ENCODE measurements around the gene RAB3D. TPM values are rescaled to one million over a fixed set of nuclear protein-coding genes. Genes with fewer than 3 reads are reported as not detected.
A peak's percentile ranks its signal among the peaks of the same experiment; 100 is the strongest.

The RAB3D gene
- total and polyA plus RNA-seq, 3 donors from 2014 or later: 4.5 to 9.8 (median 6.7) TPM

DNA sequence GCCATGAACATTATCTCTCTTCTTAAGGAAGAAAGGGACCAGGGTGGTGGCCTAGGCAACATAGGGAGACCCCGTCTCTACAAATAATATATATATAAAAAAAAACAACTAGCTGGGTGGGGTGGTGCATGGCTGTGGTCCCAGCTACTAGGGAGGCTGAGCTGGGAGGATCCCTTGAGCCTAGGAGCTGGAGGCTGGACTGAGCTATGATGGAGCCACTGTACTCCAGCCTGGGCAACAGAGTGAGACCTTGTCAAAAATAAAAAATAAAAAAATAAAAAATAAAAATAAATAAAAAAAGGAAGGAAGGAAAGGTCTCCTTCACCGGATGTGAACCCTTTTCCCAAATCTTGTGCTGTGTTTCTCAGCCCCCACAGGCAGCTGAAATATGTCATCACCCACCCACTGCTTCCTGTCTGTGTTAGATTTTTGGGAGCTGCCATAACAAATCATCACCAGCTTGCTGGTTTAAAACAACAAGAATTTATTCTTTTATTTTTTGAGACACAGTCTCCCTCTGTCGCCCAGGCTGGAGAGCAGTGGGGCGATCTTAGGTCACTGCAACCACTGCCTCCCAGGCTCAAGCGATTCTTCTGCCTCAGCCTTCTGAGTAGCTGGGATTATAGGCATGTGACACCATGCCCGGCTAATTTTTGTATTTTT is 53.0 kb downstream of the RAB3D start:
- Histone ChIP-seq H3K27me3 (no peaks in the 10 kb centered on the region), H3K4me3 (no peak overlapping the region), H3K4me1 (peaks cover 7% of the 10 kb centered on the region), H3K9me3 (no peaks in the 10 kb centered on the region), H3K27ac (peak overlapping the region in 1 of 2 donors; percentile 29), H3K36me3 (ENCODE audit: low read depth, missing control alignments) (no peaks in the 10 kb centered on the region)
- 46 to 65% methylated on average over 6 of the region's 6 CpGs for WGBS, 2 donors
- TF ChIP-seq POLR2A (IDR thresholded peaks at IDR 0.05): no peak
- TF ChIP-seq, protein P1, sequence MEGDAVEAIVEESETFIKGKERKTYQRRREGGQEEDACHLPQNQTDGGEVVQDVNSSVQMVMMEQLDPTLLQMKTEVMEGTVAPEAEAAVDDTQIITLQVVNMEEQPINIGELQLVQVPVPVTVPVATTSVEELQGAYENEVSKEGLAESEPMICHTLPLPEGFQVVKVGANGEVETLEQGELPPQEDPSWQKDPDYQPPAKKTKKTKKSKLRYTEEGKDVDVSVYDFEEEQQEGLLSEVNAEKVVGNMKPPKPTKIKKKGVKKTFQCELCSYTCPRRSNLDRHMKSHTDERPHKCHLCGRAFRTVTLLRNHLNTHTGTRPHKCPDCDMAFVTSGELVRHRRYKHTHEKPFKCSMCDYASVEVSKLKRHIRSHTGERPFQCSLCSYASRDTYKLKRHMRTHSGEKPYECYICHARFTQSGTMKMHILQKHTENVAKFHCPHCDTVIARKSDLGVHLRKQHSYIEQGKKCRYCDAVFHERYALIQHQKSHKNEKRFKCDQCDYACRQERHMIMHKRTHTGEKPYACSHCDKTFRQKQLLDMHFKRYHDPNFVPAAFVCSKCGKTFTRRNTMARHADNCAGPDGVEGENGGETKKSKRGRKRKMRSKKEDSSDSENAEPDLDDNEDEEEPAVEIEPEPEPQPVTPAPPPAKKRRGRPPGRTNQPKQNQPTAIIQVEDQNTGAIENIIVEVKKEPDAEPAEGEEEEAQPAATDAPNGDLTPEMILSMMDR (IDR thresholded peaks at IDR 0.05): peak in 1 of 3 experiments; percentile 22
- intact Hi-C loops (cut with DNase I; ENCODE audit: low total_unique reads): loop anchor here (10.0 kb wide), 1 partner anchor 152 kb away; no protein-coding TSS in a partner anchor
- no peak for DNase-seq

DNA sequence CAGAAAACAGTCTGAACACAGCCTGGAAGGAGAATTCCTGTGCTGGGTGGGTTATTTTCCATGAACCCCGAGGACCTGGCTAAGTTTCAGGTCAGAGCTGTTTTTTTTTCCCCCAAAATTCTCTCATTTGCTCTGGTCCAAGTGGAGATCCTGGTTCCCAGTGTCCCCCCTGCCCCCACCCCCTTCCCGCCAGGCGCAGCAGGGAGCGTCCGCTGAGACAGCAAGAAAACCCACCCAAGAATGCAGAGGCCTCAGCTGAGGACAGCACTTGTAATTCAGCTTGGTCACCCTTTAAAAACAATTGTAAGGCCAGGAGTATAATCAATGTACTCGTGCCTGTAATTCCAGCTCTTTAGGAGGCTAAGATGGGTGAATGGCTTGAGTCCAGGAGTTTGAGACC is 54.9 kb downstream of the RAB3D start:
- intact Hi-C loops (cut with DNase I; ENCODE audit: low total_unique reads): loop anchor here (10.0 kb wide), 1 partner anchor 150 kb away; no protein-coding TSS in a partner anchor
- Histone ChIP-seq H3K4me3 (no peak overlapping the region), H3K4me1 (peaks cover 7% of the 10 kb centered on the region), H3K27ac (peak overlapping the region in 1 of 2 donors; percentile 76), H3K36me3 (ENCODE audit: low read depth, missing control alignments) (no peaks in the 10 kb centered on the region), H3K9me3 (no peaks in the 10 kb centered on the region), H3K27me3 (no peaks in the 10 kb centered on the region)
- TF ChIP-seq, protein P1 (IDR thresholded peaks at IDR 0.05): no peak
- TF ChIP-seq POLR2A (IDR thresholded peaks at IDR 0.05): no peak
- DNase-seq: peak; percentile 52
- WGBS, 2 donors: 40 to 64% methylated on average over 5 to 6 of the region's 6 CpGs

DNA sequence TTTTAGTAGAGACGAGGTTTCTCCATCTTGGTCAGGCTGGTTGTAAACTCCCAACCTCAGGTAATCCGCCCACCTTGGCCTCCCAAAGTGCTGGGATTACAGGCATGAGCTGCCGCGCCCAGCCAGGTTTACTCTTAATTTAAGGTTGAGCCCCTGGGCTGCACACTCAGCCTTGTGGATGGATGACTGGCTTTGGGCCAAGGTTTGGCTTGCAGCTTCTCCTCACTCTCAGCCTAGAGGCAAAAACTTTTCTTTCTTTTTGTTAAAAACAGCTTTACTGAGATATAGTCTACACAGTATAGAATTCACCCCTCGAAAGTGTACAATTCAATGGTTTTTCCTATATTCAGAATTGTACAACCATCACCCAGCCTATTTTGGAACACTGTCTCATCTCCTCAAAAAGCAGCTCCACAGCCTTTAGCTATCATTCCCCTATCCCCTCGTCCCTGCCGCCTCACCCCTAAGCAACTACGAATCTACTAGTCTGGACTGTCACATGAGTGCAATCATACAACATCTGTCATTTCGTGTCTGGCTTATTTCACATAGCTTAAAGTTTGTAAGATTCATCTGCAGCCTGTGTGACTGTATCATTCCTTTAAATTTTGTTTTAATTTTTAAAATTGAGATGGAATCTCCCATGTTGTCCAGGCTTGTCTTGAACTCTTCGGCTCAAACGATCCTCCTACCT is 58.0 kb downstream of the RAB3D start:
- H3K4me1 ChIP-seq: peaks cover 15% of the 10 kb centered on the region
- no peaks in the 10 kb centered on the region for H3K36me3 ChIP-seq (ENCODE audit: low read depth, missing control alignments)
- no peaks in the 10 kb centered on the region for H3K9me3 ChIP-seq
- WGBS, 2 donors: 72 to 81% methylated on average over 11 of the region's 11 CpGs
- intact Hi-C loops (cut with DNase I; ENCODE audit: low total_unique reads): loop anchor here (10.0 kb wide), 1 partner anchor 147 kb away; no protein-coding TSS in a partner anchor
- H3K27ac ChIP-seq: no peak overlapping the region
- H3K27me3 ChIP-seq: no peaks in the 10 kb centered on the region
- H3K4me3 ChIP-seq: no peak overlapping the region
- no peak for TF ChIP-seq POLR2A (IDR thresholded peaks at IDR 0.05)
- TF ChIP-seq, protein P1 (IDR thresholded peaks at IDR 0.05): no peak
- DNase-seq: no peak

DNA sequence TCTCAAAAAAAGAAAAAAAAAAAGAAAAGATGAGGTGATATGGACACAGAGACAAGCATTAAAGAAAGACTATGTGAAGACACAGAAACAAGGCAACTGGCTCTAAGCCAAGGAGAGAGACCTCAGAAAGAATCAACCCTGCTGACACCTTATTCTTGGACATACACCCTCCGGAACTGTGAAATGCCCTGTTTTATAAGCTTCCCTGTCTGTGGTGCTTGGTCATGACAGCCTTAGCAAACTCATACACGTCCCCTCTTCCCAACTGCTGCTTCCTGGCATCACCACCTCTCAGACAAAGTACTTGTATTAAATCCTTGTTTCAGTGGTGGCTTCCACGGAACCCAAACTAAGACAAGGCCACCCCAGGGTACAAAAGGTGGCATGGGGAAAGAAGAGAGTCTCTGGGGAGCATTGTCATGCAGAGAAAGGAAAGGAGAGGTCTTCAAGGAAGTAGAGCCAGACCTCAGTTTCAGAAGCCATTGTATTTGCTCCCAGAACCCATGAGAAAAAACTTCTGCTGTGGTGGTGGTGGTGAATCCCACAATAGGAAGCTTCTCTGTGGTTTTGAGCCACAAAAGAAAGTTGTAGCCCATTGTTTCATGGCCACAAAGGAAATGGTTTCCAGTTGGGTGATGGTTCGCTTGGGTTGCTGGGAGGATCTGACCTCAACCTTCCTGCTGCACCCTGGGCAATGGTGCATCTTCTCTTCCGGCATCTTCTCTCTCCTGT is 59.8 kb downstream of the RAB3D start:
- H3K9me3 ChIP-seq: no peaks in the 10 kb centered on the region
- H3K4me3 ChIP-seq: no peak overlapping the region
- H3K27ac ChIP-seq: no peak overlapping the region
- TF ChIP-seq, protein P1 (IDR thresholded peaks at IDR 0.05): no peak
- no peak for TF ChIP-seq POLR2A (IDR thresholded peaks at IDR 0.05)
- DNase-seq: no peak
- intact Hi-C loops (cut with DNase I; ENCODE audit: low total_unique reads): loop anchor here (10.0 kb wide), 1 partner anchor 145 kb away; no protein-coding TSS in a partner anchor
- peaks cover 22% of the 10 kb centered on the region for H3K4me1 ChIP-seq
- WGBS, 2 donors: 86 to 89% methylated on average over 5 of the region's 5 CpGs
- H3K27me3 ChIP-seq: no peaks in the 10 kb centered on the region
- H3K36me3 ChIP-seq (ENCODE audit: low read depth, missing control alignments): no peaks in the 10 kb centered on the region
